Peyer's patch (tissue), 4 donors: ENCODE results near the gene SLC16A9. TPM values are rescaled to one million over a fixed set of nuclear protein-coding genes. Genes with fewer than 3 reads are reported as not detected.

Experiments used
- DNase-seq, 3 donors: peaks; one replicate each; pipeline ENCODE4 v3.0.0-alpha.2; 2017 to 2019
- H3K27ac ChIP-seq, 4 donors: fragments of 200-600 bp; sonication (generic); one replicate each; pipeline ENCODE4 v1.5.1; 2016 to 2019
- H3K27me3 ChIP-seq, 2 donors: fragments of 200-600 bp; sonication (generic); one replicate each; pipeline ENCODE4 v1.5.1; 2019
- H3K36me3 ChIP-seq, 3 donors: fragments of 200-600 bp; sonication (generic); one replicate each; pipeline ENCODE4 v1.5.1; 2016 to 2019
- H3K4me1 ChIP-seq, 4 donors: fragments of 200-600 bp; sonication (generic); one replicate each; pipeline ENCODE4 v1.5.1; 2016 to 2019
- H3K4me3 ChIP-seq, 4 donors: fragments of 200-600 bp; sonication (generic); 1 replicate in 3 of 4; 2 replicates in 1 of 4; pipeline ENCODE4 v1.5.1; 2016 to 2019; ENCODE audit warnings: mild to moderate bottlenecking in 1 of 4
- H3K9me3 ChIP-seq, 4 donors: fragments of 200-600 bp; sonication (generic); one replicate each; pipeline ENCODE4 v1.5.1; 2016 to 2019; ENCODE audit warnings: mild to moderate bottlenecking in 1 of 4
- POLR2A ChIP-seq, 2 donors: fragments of 450-650 bp; IDR thresholded peaks; one replicate each; pipeline ENCODE4 v1.5.1; 2017; ENCODE audit warnings: antibody characterized with exemption in 2 of 2, mild to moderate bottlenecking in 2 of 2, moderate library complexity in 2 of 2
- total RNA-seq, 4 donors: library from RNA; depleted of rRNA; stranded (reverse); fragments of >200 nt; gene quantifications; one replicate each; pipeline ENCODE4 v1.1.0, GENCODE V29; 2016
- TF ChIP-seq, protein P1 (sequence below), 6 experiments: fragments of 450-650 bp in 4 of 6; fragments of 200-600 bp in 2 of 6; sonication (generic) in 1 of 6; IDR thresholded peaks; one replicate each; pipeline ENCODE4 v1.5.1; 2017 to 2019; ENCODE audit warnings: antibody characterized with exemption in 6 of 6, mild to moderate bottlenecking in 3 of 6, moderate library complexity in 1 of 6

Gene SLC16A9
- total RNA-seq, 4 donors from 2014 or later, result 1.5 to 4.0 (median 2.3) TPM; not detected in 1

DNA sequence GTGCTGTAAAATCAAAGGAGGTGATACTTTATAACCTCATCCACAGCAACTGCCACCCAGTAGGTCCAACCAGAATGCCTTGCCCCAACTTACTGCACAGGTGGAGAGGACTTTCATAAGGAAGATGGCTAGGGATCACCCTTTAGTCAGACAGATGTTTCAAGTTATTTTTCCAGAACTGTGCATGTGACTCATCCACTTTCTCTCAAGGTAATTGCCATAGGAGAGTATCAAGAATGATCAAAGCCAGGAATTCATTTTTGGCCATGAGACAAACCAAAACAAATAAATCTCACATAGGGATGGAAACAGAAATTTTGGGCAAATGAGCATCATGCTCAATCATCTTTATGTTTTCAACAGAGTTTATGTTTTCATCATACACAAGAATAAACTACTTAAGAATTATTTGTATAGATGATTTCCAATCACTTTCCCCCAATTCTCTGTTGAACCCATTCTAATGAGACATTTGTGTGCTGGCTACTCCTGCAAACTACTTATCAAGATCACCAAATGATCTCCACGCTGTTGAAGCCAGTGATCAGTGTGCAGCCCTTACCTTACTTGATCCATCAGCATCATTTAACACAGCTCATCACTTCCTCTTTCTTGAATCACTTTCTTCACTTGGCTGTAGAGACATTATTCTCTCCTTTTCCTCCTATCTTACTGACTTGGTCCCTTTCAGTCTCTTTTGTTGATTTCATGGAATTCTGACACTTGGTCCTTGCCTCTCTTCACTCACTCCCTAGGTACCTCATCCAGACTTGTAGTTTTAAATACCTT is 74.0 kb downstream of the SLC16A9 start:
- Histone ChIP-seq H3K36me3 (no peaks in the 10 kb centered on the region), H3K9me3 (no peaks in the 10 kb centered on the region), H3K27ac (no peak overlapping the region), H3K27me3 (no peaks in the 10 kb centered on the region), H3K4me3 (no peak overlapping the region), H3K4me1 (no peaks in the 10 kb centered on the region)
- TF ChIP-seq, protein P1, sequence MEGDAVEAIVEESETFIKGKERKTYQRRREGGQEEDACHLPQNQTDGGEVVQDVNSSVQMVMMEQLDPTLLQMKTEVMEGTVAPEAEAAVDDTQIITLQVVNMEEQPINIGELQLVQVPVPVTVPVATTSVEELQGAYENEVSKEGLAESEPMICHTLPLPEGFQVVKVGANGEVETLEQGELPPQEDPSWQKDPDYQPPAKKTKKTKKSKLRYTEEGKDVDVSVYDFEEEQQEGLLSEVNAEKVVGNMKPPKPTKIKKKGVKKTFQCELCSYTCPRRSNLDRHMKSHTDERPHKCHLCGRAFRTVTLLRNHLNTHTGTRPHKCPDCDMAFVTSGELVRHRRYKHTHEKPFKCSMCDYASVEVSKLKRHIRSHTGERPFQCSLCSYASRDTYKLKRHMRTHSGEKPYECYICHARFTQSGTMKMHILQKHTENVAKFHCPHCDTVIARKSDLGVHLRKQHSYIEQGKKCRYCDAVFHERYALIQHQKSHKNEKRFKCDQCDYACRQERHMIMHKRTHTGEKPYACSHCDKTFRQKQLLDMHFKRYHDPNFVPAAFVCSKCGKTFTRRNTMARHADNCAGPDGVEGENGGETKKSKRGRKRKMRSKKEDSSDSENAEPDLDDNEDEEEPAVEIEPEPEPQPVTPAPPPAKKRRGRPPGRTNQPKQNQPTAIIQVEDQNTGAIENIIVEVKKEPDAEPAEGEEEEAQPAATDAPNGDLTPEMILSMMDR (IDR thresholded peaks at IDR 0.05), result no peak
- no peak for TF ChIP-seq POLR2A (IDR thresholded peaks at IDR 0.05)
- DNase-seq, result no peak

DNA sequence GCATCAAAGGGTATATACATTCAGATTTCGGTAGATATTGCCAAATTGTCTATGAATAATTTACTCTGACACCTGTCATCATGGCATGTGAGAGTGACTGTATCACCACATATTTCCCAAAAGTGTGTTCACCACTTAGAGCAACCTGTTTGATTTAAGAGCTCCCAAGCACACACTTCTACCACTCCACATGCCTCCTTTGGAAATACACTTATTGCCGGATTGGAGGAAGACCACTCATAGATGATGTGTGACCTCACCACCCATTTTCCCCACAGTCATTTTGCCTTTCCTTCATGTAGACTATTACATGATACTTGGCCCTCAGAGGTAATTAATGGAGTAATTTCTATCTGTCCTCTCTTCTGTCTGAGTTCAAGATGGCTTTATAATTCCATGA is 75.5 kb downstream of the SLC16A9 start:
- TF ChIP-seq, protein P1 (IDR thresholded peaks at IDR 0.05), result no peak
- no peak for TF ChIP-seq POLR2A (IDR thresholded peaks at IDR 0.05)
- Histone ChIP-seq H3K4me1 (no peaks in the 10 kb centered on the region), H3K36me3 (no peaks in the 10 kb centered on the region), H3K27me3 (no peaks in the 10 kb centered on the region), H3K27ac (no peak overlapping the region), H3K9me3 (no peaks in the 10 kb centered on the region), H3K4me3 (no peak overlapping the region)
- DNase-seq, result no peak

DNA sequence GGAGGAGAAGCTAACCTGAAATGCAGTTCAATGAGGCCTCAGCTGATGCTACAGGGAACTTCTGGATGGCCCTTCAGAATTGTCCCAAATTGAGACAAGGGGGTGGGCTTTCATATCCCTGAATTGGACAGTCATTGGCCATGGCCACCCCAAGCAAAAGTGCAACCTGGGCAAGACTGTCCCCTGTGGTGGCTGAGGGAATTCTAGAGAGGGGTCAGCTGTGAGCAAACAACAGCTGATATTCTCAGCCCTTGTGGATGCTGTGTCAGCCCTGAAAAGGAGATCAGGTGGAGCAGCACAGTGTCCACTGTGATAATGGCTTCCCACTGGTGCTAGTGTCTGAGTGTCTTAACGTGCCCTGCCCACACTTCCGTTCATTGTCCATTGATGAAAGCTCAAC is 76.6 kb downstream of the SLC16A9 start:
- TF ChIP-seq, protein P1 (IDR thresholded peaks at IDR 0.05), result no peak
- no peak for TF ChIP-seq POLR2A (IDR thresholded peaks at IDR 0.05)
- no peak overlapping the region for H3K4me3 ChIP-seq
- no peaks in the 10 kb centered on the region for H3K9me3 ChIP-seq
- no peaks in the 10 kb centered on the region for H3K27me3 ChIP-seq
- no peak overlapping the region for H3K27ac ChIP-seq
- H3K4me1 ChIP-seq, result no peaks in the 10 kb centered on the region
- no peak for DNase-seq
- no peaks in the 10 kb centered on the region for H3K36me3 ChIP-seq

DNA sequence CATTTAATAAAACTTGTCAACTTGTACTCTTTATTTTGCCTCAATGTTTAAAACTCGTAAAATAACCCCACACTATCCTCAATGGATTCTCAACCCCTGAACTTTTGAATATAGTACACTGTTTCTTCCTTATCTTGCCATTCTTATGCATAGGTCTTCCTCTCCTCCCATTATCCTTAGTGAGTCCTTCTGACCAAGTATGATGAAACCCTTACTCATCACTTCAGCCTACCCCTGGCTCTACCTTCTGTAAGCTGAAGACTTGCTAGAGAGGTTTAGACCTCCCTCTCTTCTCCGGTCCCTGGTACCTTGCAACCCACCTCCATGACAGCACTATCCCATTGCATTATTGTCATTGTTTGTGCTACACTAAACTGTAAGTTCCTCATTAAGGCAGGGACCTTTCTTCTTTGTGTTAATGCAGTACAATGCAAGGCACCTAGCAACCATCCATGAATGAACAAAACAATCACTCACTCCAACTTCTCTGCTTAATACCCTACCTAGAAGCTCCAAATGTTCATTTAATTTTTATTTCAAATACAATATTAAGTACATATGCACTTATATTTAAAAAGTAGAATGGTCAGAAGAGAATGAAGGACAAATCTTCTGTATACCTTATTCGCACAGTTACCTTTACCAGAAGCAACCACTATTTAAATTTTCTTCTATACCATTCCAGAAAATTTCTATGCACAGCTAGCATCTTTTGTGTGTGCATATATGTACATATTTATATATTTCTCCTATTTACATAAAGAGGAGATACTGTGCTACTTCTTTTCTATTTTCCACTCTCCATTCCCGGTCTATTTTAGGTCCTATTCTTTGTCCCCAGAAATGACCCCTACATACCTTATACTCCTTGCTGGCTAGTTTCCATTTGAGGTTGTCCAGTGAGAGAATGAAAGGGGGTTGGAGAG is 77.5 kb downstream of the SLC16A9 start:
- no peak for TF ChIP-seq POLR2A (IDR thresholded peaks at IDR 0.05)
- TF ChIP-seq, protein P1 (IDR thresholded peaks at IDR 0.05), result no peak
- H3K36me3 ChIP-seq, result no peaks in the 10 kb centered on the region
- H3K27ac ChIP-seq, result no peak overlapping the region
- no peak for DNase-seq
- H3K9me3 ChIP-seq, result no peaks in the 10 kb centered on the region
- no peaks in the 10 kb centered on the region for H3K27me3 ChIP-seq
- no peaks in the 10 kb centered on the region for H3K4me1 ChIP-seq
- no peak overlapping the region for H3K4me3 ChIP-seq

DNA sequence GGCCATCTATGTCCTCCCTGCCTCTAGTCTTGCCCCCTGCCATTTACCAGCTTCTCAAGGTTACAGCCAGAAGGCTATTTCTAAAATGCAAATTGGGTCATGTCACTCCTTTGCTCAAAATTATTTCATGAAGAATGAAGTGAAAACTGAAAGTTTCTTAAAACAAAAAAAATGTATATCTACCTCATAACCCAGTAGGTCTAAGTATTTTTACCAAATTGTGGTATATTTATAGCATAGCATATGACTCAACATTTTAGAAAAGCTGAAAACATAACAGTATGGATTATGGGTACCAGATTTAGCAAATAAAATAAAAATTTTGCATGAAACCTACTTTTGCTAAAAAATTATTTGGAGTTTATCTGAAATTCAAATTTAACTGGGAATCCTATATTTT is 78.4 kb downstream of the SLC16A9 start:
- Histone ChIP-seq H3K27me3 (no peaks in the 10 kb centered on the region), H3K4me1 (no peaks in the 10 kb centered on the region), H3K9me3 (no peaks in the 10 kb centered on the region), H3K4me3 (no peak overlapping the region), H3K27ac (no peak overlapping the region), H3K36me3 (no peaks in the 10 kb centered on the region)
- no peak for DNase-seq
- TF ChIP-seq, protein P1 (IDR thresholded peaks at IDR 0.05), result no peak
- TF ChIP-seq POLR2A (IDR thresholded peaks at IDR 0.05), result no peak
